ENCODE results near the gene RABEPK. TPM values are rescaled to one million over a fixed set of nuclear protein-coding genes. Genes with fewer than 3 reads are reported as not detected.
"Not testable (repeated sequence)": the region's sequence is repeated elsewhere in the genome, so short reads cannot be mapped to it uniquely, and the experiment has no call there.

Gene RABEPK
- total RNA-seq, 4 donors from 2014 or later: 12.5 to 23.0 (median 15.0) TPM

DNA sequence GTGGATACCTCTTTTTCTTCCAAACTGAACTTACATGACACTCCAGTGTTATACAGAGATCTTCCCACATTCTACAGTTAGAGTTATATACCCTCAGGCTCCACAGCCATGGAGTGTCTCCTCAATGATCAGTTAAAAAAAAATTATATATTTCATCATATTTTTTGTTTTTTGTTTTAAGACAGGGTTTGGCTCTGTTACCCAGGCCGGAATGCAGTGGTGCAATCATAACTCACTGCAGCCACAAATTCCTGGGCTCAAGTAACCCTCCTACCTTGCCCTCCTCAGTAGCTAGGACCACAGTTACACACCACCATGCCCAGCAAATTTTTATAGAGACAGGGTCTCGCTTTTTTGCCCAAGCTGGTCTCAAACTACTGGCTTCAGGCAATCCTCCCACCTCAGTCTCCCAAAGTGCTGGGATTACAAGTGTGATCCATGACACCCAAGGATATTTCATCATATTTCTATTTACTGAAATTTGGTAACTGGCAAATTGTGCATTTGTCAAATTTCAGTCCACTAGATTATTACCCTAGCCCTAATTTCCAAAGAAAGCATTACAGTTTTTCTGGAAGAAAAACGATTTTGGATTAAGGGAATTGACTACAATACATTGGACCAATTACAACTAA lies 38.9 kb upstream of the RABEPK start:
- Histone ChIP-seq H3K4me3 (no peak overlapping the region), H3K27me3 (no peaks in the 10 kb centered on the region), H3K4me1 (peaks cover 0 to 17% (median 0%) of the 10 kb centered on the region in 3 donors), H3K9me3 (no peaks in the 10 kb centered on the region), H3K36me3 (peaks cover 0 to 48% (median 0%) of the 10 kb centered on the region in 3 donors), H3K27ac (peak overlapping the region in 3 of 4 donors; percentile 25 to 71 (median 59))
- DNase-seq: no peak
- intact Hi-C loops (cut with DNase I): no loop called here
- no peak for TF ChIP-seq POLR2A (IDR thresholded peaks at IDR 0.05)
- TF ChIP-seq, protein P1, sequence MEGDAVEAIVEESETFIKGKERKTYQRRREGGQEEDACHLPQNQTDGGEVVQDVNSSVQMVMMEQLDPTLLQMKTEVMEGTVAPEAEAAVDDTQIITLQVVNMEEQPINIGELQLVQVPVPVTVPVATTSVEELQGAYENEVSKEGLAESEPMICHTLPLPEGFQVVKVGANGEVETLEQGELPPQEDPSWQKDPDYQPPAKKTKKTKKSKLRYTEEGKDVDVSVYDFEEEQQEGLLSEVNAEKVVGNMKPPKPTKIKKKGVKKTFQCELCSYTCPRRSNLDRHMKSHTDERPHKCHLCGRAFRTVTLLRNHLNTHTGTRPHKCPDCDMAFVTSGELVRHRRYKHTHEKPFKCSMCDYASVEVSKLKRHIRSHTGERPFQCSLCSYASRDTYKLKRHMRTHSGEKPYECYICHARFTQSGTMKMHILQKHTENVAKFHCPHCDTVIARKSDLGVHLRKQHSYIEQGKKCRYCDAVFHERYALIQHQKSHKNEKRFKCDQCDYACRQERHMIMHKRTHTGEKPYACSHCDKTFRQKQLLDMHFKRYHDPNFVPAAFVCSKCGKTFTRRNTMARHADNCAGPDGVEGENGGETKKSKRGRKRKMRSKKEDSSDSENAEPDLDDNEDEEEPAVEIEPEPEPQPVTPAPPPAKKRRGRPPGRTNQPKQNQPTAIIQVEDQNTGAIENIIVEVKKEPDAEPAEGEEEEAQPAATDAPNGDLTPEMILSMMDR (IDR thresholded peaks at IDR 0.05): no peak
- 54 to 64% methylated on average over 3 of the region's 3 CpGs for WGBS, 2 donors

DNA sequence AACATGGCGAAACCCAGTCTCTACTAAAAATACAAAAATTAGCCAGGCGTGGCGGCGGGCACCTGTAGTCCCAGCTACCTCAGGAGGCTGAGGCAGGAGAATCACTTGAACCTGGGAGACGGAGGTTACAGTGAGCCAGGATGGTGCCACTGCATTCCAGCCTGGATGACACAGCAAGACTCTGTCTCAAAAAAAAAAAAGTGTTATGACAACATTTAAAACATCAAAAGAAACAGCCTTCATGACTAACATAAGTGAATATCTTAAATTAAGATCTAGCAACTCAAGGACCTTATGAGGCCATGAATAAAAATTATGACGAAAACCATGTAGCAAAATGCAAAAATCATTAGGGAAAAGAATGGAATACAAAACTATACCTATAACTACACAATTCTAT lies 37.5 kb upstream of the RABEPK start:
- H3K4me1 ChIP-seq: peaks cover 0 to 24% (median 0%) of the 10 kb centered on the region in 3 donors
- H3K9me3 ChIP-seq; H3K27ac ChIP-seq; H3K27me3 ChIP-seq; intact Hi-C loops (cut with DNase I); DNase-seq; H3K4me3 ChIP-seq: not testable (repeated sequence)
- peaks cover 0 to 46% (median 0%) of the 10 kb centered on the region in 3 donors for H3K36me3 ChIP-seq
- WGBS, 2 donors: 94 to 98% methylated on average over 6 of the region's 6 CpGs

DNA sequence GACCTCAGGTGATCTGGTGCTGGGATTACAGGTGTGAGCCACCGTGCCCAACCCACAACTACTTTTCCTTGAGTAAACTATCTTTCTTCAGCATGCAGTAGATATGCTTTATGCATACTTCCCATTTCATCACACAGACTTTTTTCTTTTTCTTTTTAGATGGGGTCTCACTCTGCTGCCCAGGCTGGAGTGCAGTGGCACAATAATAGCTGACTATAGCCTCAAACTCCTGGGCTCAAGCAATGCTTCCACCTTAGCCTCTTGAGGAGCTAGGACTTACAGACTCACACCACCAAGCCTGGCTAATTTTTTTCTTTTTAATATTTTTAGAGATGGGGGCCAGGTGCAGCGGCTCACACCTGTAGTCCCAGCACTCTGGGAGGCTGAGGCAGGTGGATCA lies 33.6 kb upstream of the RABEPK start:
- TF ChIP-seq, protein P1 (IDR thresholded peaks at IDR 0.05): no peak
- TF ChIP-seq POLR2A (IDR thresholded peaks at IDR 0.05): no peak
- 89 to 98% methylated on average over 1 to 2 of the region's 2 CpGs for WGBS, 2 donors
- no peaks in the 10 kb centered on the region for H3K9me3 ChIP-seq
- no peak overlapping the region for H3K27ac ChIP-seq
- peaks cover 0 to 7% (median 0%) of the 10 kb centered on the region in 3 donors for H3K4me1 ChIP-seq
- peaks cover 0 to 60% (median 0%) of the 10 kb centered on the region in 3 donors for H3K36me3 ChIP-seq
- DNase-seq: no peak
- H3K27me3 ChIP-seq: no peaks in the 10 kb centered on the region
- no peak overlapping the region for H3K4me3 ChIP-seq
- intact Hi-C loops (cut with DNase I): no loop called here

DNA sequence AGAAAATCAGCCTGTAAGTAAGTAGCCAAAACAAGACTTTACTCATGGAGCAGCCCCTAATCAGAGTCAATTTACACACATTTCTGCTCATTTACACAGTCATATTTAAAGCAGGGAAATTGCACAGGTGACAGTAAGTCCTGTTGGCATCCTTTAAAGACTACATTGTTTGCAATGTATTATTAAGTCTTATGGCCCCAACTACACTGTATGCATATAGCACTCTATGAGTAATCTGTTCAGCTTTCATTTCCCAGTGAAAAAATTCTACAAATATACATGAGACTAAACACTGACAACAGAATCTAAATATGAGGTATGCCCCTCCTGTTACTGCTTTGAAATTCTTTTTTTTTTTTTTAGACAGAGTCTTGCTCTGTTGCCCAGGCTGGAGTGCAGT lies 30.4 kb upstream of the RABEPK start:
- H3K4me1 ChIP-seq: peaks cover 0 to 38% (median 5%) of the 10 kb centered on the region in 3 donors
- no peak for TF ChIP-seq POLR2A (IDR thresholded peaks at IDR 0.05)
- TF ChIP-seq, protein P1 (IDR thresholded peaks at IDR 0.05): no peak

DNA sequence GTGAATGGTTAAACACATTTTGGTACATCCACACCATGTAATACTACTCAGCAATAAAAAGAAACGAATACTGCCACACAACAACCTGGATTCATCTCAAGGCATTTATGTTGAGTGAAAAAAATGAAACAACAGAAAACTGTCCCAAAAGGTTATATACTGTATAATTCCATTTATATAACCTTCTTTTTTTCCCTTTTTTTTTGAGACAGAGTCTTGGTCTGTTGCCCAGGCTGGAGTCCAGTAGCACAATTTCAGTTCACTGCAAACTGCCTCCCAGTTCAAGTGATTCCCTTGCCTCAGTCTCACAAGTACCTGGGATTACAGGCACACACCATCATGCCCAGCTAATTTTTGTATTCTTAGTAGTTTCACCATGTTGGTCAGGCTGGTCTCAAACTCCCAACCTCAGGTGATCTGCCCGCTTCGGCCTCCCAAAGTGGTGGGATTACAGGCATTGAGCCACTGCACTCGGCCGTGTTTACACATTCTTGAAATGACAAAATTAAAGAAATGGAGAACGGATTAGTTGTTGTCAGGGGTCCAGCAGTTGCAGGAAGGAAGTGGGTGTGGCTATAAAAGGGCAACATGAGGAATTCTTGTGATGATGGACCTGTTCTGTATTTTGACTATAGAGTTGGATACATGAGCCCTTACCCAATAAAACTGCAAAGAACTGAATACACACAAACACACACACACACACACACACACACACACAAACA lies 28.1 kb upstream of the RABEPK start:
- peaks cover 0 to 39% (median 5%) of the 10 kb centered on the region in 3 donors for H3K4me1 ChIP-seq
- TF ChIP-seq, protein P1 (IDR thresholded peaks at IDR 0.05): no peak
- TF ChIP-seq POLR2A (IDR thresholded peaks at IDR 0.05): no peak
- no peaks in the 10 kb centered on the region for H3K9me3 ChIP-seq
- intact Hi-C loops (cut with DNase I): no loop called here
- peaks cover 0 to 49% (median 0%) of the 10 kb centered on the region in 3 donors for H3K36me3 ChIP-seq
- WGBS, 2 donors: 26 to 36% methylated on average over 4 to 6 of the region's 6 CpGs
- H3K27me3 ChIP-seq: no peaks in the 10 kb centered on the region
- peak overlapping the region in 1 of 4 donors; percentile 29 for H3K27ac ChIP-seq
- no peak overlapping the region for H3K4me3 ChIP-seq
- DNase-seq: no peak

More for the DNA sequence above, 30.4 kb upstream of the RABEPK start:
- Histone ChIP-seq H3K27ac (no peak overlapping the region), H3K4me3 (no peak overlapping the region), H3K27me3 (no peaks in the 10 kb centered on the region), H3K9me3 (no peaks in the 10 kb centered on the region), H3K36me3 (peaks cover 0 to 56% (median 0%) of the 10 kb centered on the region in 3 donors)
- intact Hi-C loops (cut with DNase I): no loop called here
- DNase-seq: no peak
